Activated T-cell treated with anti-CD3 and anti-CD28 coated beads, Interleukin-2, amount 50 U/mL, for 48 hours (primary cell): ENCODE results near the gene ZNF366.

Experiments
- DNase-seq, 2 experiments: peaks; one replicate each; pipeline ENCODE4 v3.0.0-alpha.2; 2020

ZNF366 gene

DNA sequence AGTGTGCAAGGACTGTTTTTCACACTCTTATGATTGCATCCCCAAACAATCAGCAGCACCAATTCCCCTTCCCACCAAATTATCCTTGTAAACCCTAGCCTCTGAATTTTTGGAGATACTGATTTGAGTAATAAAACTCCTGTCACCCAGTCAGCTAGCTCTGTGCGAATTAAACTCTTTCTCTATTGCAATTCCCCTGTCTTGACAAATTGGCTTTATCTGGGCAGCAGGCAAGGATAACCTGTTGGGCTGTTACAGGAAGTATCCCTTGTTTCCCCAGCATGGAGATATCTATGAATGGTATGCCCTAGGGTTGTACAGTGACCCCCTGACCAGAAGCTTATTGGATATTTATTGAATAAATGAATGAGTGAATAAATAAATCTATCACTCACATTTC lies 106.3 kb downstream of the ZNF366 start:
- DNase-seq, result no peak

DNA sequence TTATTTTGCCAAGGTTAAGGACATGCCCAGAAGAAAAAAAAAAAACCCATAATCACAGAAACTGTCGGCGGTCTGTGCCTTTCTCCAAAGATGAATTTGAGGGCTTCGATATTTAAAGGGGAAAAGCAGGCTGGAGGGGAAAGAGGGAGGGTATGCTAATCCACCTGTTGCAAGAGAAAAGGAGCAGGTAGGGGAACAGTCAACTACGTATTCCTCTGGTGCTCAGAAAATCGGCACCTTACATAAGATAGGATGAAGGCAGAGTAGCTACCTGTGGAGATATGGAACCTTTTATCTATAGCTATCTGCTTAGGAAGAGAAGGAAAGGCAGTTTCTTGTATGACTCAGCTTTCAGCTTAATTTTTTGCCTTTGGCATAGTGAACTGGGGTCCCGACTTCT lies 109.4 kb downstream of the ZNF366 start:
- DNase-seq, result no peak

DNA sequence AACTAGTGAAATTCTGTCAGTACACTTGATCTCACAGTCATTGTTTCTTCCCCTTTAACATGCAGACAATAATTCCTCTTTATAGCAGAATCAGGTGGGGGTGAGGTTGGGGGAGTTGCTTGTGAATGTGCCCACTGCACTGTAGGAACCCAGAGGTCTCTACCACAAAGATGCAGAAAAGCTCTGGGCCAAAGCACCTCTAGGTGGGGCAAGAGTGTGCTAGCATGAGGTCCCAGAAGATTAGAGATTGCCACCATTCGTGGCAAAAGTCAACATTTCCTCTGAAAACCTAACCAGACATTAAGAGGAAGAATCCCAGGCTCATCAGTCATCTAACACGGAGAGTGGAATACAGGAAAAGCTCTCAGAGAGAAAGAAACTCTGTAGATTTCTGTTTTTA lies 112.5 kb downstream of the ZNF366 start:
- DNase-seq, result no peak

DNA sequence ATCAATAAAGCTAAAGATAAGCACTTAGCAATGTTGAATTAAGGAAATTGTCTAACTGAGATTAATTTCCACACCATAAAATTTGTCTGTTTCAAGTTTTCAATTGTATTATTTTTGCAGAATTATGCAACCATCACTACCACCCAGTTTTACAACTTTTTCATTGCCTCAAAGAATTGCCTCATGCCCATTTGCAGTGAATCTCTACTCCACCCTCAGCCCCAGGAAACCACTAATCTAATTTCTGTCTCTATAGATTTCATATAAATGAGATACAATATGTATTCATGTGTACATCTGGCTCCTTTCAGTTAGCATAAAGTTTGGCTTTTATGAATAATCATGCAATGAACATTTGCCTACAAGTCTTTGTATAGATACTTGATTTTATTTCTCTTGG lies 114.2 kb downstream of the ZNF366 start:
- DNase-seq, result no peak
